IPS-NIHi11 (cell line): ENCODE measurements around the gene SULT1B1.

Source experiments
- DNase-seq: peaks from one replicate; pipeline ENCODE4 v3.0.0; 2012; ENCODE audit warnings: mixed read lengths, low spot score

SULT1B1 gene

GRCh38 chr4:69749771-69750170 is 10.6 kb downstream of the SULT1B1 start:
- no peak for DNase-seq

- no peak for DNase-seq
Measured at GRCh38 chr4:69748173-69748572, 12.2 kb downstream of the SULT1B1 start.

- no peak for DNase-seq
Measured at GRCh38 chr4:69744157-69744478, 16.3 kb downstream of the SULT1B1 start.

GRCh38 chr4:69743476-69744156 is 16.8 kb downstream of the SULT1B1 start:
- no peak for DNase-seq

GRCh38 chr4:69742596-69742995 is 17.8 kb downstream of the SULT1B1 start:
- DNase-seq = no peak

- no peak for DNase-seq
Measured at GRCh38 chr4:69738872-69739271, 21.5 kb downstream of the SULT1B1 start.

- DNase-seq = no peak
Measured at GRCh38 chr4:69735119-69735518, 25.3 kb downstream of the SULT1B1 start.

GRCh38 chr4:69731847-69732246 is 28.6 kb downstream of the SULT1B1 start:
- no peak for DNase-seq

- DNase-seq = no peak
Measured at GRCh38 chr4:69731241-69731640, 29.2 kb downstream of the SULT1B1 start.

GRCh38 chr4:69730002-69730401 is 30.4 kb downstream of the SULT1B1 start:
- DNase-seq = no peak

- no peak for DNase-seq
Measured at GRCh38 chr4:69727926-69728325, 32.5 kb downstream of the SULT1B1 start.

- DNase-seq = no peak
Measured at GRCh38 chr4:69727426-69727825, 33.0 kb downstream of the SULT1B1 start.

- no peak for DNase-seq
Measured at GRCh38 chr4:69726971-69727370, 33.4 kb downstream of the SULT1B1 start.

- no peak for DNase-seq
Measured at GRCh38 chr4:69718396-69719271, 41.8 kb downstream of the SULT1B1 start.

- DNase-seq = no peak
Measured at GRCh38 chr4:69717778-69718177, 42.6 kb downstream of the SULT1B1 start.

GRCh38 chr4:69716654-69717053 is 43.8 kb downstream of the SULT1B1 start:
- DNase-seq = no peak

GRCh38 chr4:69714086-69714485 is 46.3 kb downstream of the SULT1B1 start:
- DNase-seq = no peak

- no peak for DNase-seq
Measured at GRCh38 chr4:69713593-69713992, 46.8 kb downstream of the SULT1B1 start.

GRCh38 chr4:69710580-69710979 is 49.8 kb downstream of the SULT1B1 start:
- no peak for DNase-seq

GRCh38 chr4:69708211-69708610 is 52.2 kb downstream of the SULT1B1 start:
- DNase-seq = no peak

- no peak for DNase-seq
Measured at GRCh38 chr4:69707807-69708206, 52.6 kb downstream of the SULT1B1 start.

- DNase-seq = no peak
Measured at GRCh38 chr4:69702201-69702600, 58.2 kb downstream of the SULT1B1 start.

- DNase-seq = no peak
Measured at GRCh38 chr4:69701696-69702095, 58.7 kb downstream of the SULT1B1 start.
